A204.1 (cell line): Measurements from ENCODE around the gene RPS29.

ENCODE experiments used
- FAIRE-seq: peaks from 2 replicates; lab custom pipeline; 2012; peaks lifted over from hg19 to GRCh38; lab: Jason Lieb, UNC

The RPS29 gene

DNA sequence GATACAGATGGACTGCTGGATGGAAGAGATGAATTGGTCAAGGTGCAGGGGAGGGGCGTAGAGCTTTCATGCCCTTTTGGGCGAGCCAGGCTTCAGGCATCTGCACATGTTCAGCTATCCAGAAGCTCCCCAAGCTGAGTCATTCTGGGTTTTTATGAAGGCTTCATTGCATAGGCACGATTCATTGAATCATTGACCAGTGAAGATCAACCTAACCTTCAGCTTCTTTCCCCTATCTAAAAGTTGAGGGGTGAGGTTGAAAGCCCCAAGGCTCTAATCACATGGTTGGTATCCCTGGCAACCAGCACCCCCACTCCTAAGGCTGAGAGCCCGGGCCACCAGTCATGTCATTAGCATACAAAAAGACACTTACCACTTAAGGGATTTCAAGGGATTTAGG lies 36.3 kb downstream of the RPS29 start:
- no peak for FAIRE-seq

DNA sequence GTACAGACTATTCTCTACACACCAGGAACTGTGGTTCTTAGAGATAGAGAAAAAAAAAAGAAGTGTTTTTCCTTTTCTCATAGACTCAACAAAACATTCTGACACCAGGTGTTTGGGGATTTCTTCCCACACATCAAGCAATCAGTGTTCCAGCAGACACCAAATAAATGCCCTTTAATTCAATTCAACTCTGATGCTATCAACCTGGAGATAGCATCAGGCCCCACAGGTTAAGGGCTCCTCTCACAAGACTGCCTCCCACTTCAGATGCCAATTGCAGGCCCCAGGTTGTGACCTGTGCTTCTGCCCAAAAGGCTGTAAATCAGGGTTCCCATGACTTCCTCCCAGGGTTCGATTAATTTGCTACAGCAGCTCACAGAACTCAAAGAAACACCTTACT lies 36.7 kb downstream of the RPS29 start:
- FAIRE-seq = no peak

DNA sequence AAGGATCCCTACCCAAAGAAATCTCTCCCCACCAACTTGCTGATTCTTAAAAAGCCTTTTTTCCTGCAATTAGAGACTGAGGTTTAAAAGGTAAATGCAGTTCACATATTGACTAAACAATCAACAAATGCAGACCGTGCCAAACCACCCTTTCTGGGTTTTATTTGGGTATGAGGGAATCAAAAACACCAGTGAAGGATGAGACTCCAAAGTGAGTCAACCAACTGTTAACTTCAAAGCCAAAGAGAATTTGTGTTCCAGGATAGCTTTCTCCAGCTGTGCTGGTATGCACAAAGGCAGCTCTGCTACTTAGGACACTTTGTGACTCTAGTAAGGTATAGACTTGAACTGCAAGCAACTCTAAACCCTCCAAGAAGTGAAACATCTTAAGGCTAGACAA lies 39.4 kb downstream of the RPS29 start:
- no peak for FAIRE-seq

DNA sequence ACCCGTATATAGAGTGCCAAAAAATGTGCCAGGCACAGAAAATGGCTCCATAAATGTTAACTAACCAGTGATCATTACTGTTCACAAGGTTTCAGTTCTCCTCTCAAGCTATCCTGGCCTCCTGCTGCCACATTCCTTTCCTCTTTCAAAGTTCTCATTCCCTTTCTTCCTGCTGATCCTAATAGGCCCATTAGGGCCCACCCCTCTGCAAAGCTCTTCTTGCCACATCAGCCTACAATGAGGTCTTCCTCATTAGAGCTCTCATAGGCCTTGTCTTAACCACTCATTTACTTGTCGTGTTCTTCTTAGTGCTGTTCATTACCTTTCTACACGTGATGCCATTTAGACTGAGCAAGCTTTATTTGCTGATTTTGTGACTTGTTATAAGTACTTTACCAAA lies 40.5 kb downstream of the RPS29 start:
- no peak for FAIRE-seq

DNA sequence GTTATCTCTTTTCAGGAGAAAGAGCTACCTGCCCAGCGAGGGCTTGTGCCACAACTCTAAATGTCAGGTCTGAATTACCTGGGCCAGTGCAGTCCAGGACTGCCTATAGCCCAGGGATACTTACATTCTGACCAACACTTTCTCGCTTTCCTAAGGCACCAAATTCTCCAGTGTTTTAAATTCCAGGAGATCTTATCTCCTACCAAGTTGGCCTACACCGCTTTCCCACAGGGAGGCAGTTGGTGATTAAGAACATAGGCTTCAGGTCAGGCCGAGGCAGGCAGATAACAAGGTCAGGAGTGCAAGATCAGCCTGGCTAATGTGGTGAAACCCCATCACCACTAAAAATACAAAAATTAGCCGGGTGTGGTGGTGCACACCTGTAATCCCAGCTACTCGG lies 41.1 kb downstream of the RPS29 start:
- FAIRE-seq = no peak

DNA sequence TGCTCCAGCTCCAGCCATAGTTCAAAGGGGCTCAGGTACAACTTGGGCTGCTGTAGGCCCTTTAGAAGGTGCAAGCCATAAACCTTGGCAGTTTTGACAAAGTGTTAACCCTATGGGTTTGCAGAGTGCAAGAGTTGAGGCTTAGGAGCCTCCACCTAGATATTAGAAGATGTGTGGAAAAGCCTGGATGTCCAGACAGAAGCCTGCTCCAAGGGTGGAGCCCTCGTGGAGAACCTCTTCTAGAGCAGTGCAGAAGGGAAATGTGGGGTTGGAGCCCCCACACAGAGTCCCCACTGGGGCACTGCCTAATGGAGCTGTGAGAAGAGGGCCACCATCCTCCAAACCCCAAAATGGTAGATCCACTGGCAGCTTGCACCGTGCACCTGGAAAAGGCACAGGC lies 45.1 kb downstream of the RPS29 start:
- no peak for FAIRE-seq

DNA sequence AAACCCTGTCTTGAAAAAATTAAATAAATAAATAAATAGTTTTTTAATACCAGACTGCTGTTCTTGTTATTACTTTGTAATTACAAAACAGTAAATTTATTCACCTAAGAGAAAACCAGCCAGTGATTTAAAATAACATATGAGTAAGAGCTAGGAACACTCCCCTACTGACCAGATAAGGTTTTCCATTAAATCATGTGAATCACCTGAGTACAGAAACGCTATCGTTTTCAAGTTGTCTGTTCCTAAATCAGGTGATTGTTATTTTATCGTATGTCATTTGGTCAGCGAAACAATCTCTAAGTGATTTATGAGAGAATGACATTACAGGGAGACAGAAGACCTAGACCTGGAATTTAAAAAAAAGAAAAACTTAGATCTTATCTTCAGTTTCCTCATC lies 47.3 kb downstream of the RPS29 start:
- FAIRE-seq = no peak
